Transverse colon (tissue), 4 donors: Measurements from ENCODE around the gene CIAO3. TPM values are rescaled to one million over a fixed set of nuclear protein-coding genes. Genes with fewer than 3 reads are reported as not detected.

Experiments
- DNase-seq: peaks from one replicate; pipeline ENCODE4 v3.0.0-alpha.2; 2019
- H3K27ac ChIP-seq, 4 donors: fragments of 200-600 bp; sonication (generic); 2 replicates each; pipeline ENCODE4 v1.5.1; 2016 to 2018; ENCODE audit warnings: inconsistent platforms in 4 of 4
- H3K27me3 ChIP-seq: fragments of 200-600 bp; sonication (generic); 2 replicates; pipeline ENCODE4 v1.5.1; 2017; ENCODE audit warnings: inconsistent platforms
- H3K36me3 ChIP-seq, 4 donors: fragments of 200-600 bp; sonication (generic); 2 replicates each; pipeline ENCODE4 v1.5.1; 2017 to 2019; ENCODE audit warnings: inconsistent platforms in 4 of 4
- H3K4me1 ChIP-seq, 4 donors: fragments of 200-600 bp; sonication (generic); 2 replicates each; pipeline ENCODE4 v1.5.1; 2017 to 2020; ENCODE audit warnings: inconsistent platforms in 4 of 4
- H3K4me3 ChIP-seq, 4 donors: fragments of 200-600 bp; sonication (generic); 1 replicate in 1 of 4; 2 replicates in 3 of 4; pipeline versions ENCODE4 v1.5.1 to v1.6.1; 2017 to 2019; ENCODE audit warnings: inconsistent platforms in 4 of 4
- H3K9me3 ChIP-seq, 2 donors: fragments of 200-600 bp; sonication (generic); 2 replicates each; pipeline ENCODE4 v1.5.1; 2017 to 2019; ENCODE audit warnings: inconsistent platforms in 2 of 2
- CTCF ChIP-seq, 5 experiments: fragments of 200-600 bp in 3 of 5; fragments of 450-650 bp in 2 of 5; sonication (generic) in 3 of 5; IDR thresholded peaks; 1 replicate in 2 of 5; 2 replicates in 3 of 5; pipeline ENCODE4 v1.5.1; 2016 to 2017; ENCODE audit warnings: antibody characterized with exemption in 5 of 5, inconsistent platforms in 3 of 5, mild to moderate bottlenecking in 2 of 5, moderate library complexity in 1 of 5
- EP300 ChIP-seq: sonication (generic); formaldehyde crosslinking; IDR thresholded peaks from one replicate; pipeline ENCODE4 v1.6.1; 2017; ENCODE audit warnings: antibody characterized with exemption, low read depth
- POLR2A ChIP-seq: fragments of 450-650 bp; IDR thresholded peaks from one replicate; pipeline ENCODE4 v1.6.1; 2016; ENCODE audit warnings: antibody characterized with exemption, mild to moderate bottlenecking, moderate library complexity
- POLR2AphosphoS5 ChIP-seq, 3 donors: sonication (generic); formaldehyde crosslinking; IDR thresholded peaks; one replicate each; pipeline ENCODE4 v1.6.1; 2016; ENCODE audit warnings: antibody characterized with exemption in 3 of 3
- WGBS, 2 donors: methylation state at CpG; one replicate each; pipeline ENCODE4 v1.1.5; 2018; ENCODE audit warnings: low coverage in 1 of 2; 5-methylcytosine and 5-hydroxymethylcytosine counted together
- in situ Hi-C, 4 donors: fragments of 200-750 bp; cut with MboI; loops; one replicate each; pipeline versions ENCODE4 v1.15.0 to v1.15.1; 2017; ENCODE audit warnings: low sequenced_read_pairs in 3 of 4, low pct_ligation_motif_present in 1 of 4, low pct_unique_long_range_greater_than_20kb in 1 of 4
- intact Hi-C: fragments of 100-400 bp; cut with DNase I; formaldehyde crosslinking; loops from one replicate; pipeline ENCODE4 v1.15.1; 2023; ENCODE audit warnings: low total_unique reads
- total RNA-seq, 4 donors: library from RNA; depleted of rRNA; stranded (reverse); fragments of >200 nt; gene quantifications; one replicate each; pipeline ENCODE4 v1.1.0, GENCODE V29; 2016

CIAO3 gene
- total RNA-seq, 4 donors from 2014 or later: 59.1 to 346 (median 102) TPM

- H3K4me1 ChIP-seq: no peaks in the 10 kb centered on the region
- no peak for DNase-seq
- WGBS, 2 donors: 56% methylated on average over 5 of the region's 20 CpGs; no CpG with 5 or more reads in 1 of the 2 donors
- no peak overlapping the region for H3K4me3 ChIP-seq
- in situ Hi-C loops (no loop called here), intact Hi-C loops (no loop called here)
- peaks cover 4% of the 10 kb centered on the region for H3K27me3 ChIP-seq
- H3K27ac ChIP-seq: no peak overlapping the region
- H3K9me3 ChIP-seq: no peaks in the 10 kb centered on the region
- H3K36me3 ChIP-seq: no peaks in the 10 kb centered on the region
- TF ChIP-seq POLR2AphosphoS5 (IDR thresholded peaks at IDR 0.05): no peak
- no peak for TF ChIP-seq POLR2A
- TF ChIP-seq EP300: no peak
- TF ChIP-seq CTCF (IDR thresholded peaks at IDR 0.05): no peak
Observed at GRCh38 chr16:769184-769784, 28.5 kb upstream of the CIAO3 start.

GRCh38 chr16:768428-768827 lies 27.6 kb upstream of the CIAO3 start:
- intact Hi-C loops: no loop called here
- TF ChIP-seq POLR2AphosphoS5 (IDR thresholded peaks at IDR 0.05) (no peak), POLR2A (no peak), CTCF (IDR thresholded peaks at IDR 0.05) (no peak), EP300 (no peak)
- Histone ChIP-seq H3K27me3 (peaks cover 6% of the 10 kb centered on the region), H3K27ac (no peak overlapping the region), H3K9me3 (no peaks in the 10 kb centered on the region), H3K4me3 (no peak overlapping the region), H3K4me1 (no peaks in the 10 kb centered on the region), H3K36me3 (no peaks in the 10 kb centered on the region)
- 66% methylated on average over 17 of the region's 21 CpGs; no CpG with 5 or more reads in 1 of the 2 donors for WGBS, 2 donors
- in situ Hi-C loops: no loop called here
- DNase-seq: no peak

GRCh38 chr16:767743-768235 lies 27.0 kb upstream of the CIAO3 start:
- WGBS, 2 donors: 55% methylated on average over 13 of the region's 38 CpGs; no CpG with 5 or more reads in 1 of the 2 donors
- Histone ChIP-seq H3K27ac (no peak overlapping the region), H3K9me3 (no peaks in the 10 kb centered on the region), H3K36me3 (no peaks in the 10 kb centered on the region), H3K4me3 (no peak overlapping the region), H3K27me3 (peaks cover 12% of the 10 kb centered on the region), H3K4me1 (no peaks in the 10 kb centered on the region)
- intact Hi-C loops (no loop called here), in situ Hi-C loops (no loop called here)
- TF ChIP-seq POLR2AphosphoS5 (IDR thresholded peaks at IDR 0.05): no peak
- TF ChIP-seq POLR2A: no peak
- TF ChIP-seq CTCF (IDR thresholded peaks at IDR 0.05): no peak
- TF ChIP-seq EP300: no peak
- no peak for DNase-seq

- H3K4me1 ChIP-seq: no peaks in the 10 kb centered on the region
- in situ Hi-C loops: no loop called here
- H3K4me3 ChIP-seq: no peak overlapping the region
- no peak overlapping the region for H3K27ac ChIP-seq
- H3K27me3 ChIP-seq: peaks cover 20% of the 10 kb centered on the region
- DNase-seq: no peak
- H3K36me3 ChIP-seq: no peaks in the 10 kb centered on the region
- WGBS, 2 donors: 74% methylated on average over 8 of the region's 48 CpGs; no CpG with 5 or more reads in 1 of the 2 donors
- H3K9me3 ChIP-seq: no peaks in the 10 kb centered on the region
- intact Hi-C loops: no loop called here
- TF ChIP-seq EP300 (no peak), CTCF (IDR thresholded peaks at IDR 0.05) (no peak), POLR2AphosphoS5 (IDR thresholded peaks at IDR 0.05) (no peak)
Observed at GRCh38 chr16:766820-767640, 26.2 kb upstream of the CIAO3 start.
